Ovary (tissue), 3 donors: ENCODE results near the gene ARHGAP45.

ENCODE experiments used
- CTCF ChIP-seq, 3 donors: fragments of 450-650 bp in 2 of 3; fragments of 200-600 bp in 1 of 3; IDR thresholded peaks; one replicate each; pipeline versions ENCODE4 v1.5.1 to v1.8.0; 2016 to 2022; ENCODE audit warnings: antibody characterized with exemption in 3 of 3, mild to moderate bottlenecking in 1 of 3
- EP300 ChIP-seq: sonication (generic); formaldehyde crosslinking; IDR thresholded peaks from one replicate; pipeline ENCODE4 v1.6.1; 2017; ENCODE audit warnings: antibody characterized with exemption
- donor health status: DM: no; HTN: no; CAD: no.

- TF ChIP-seq CTCF (IDR thresholded peaks at IDR 0.05): no peak
- no peak for TF ChIP-seq EP300
Measured at GRCh38 chr19:1093330-1093729, 26.4 kb downstream of the ARHGAP45 start.
